PC-3 (cell line): ENCODE results near the gene CRYGB. TPM values are rescaled to one million over a fixed set of nuclear protein-coding genes. Genes with fewer than 3 reads are reported as not detected.
"Not testable (repeated sequence)": the region's sequence is repeated elsewhere in the genome, so short reads cannot be mapped to it uniquely, and the experiment has no call there.

ENCODE experiments used
- ATAC-seq: fragments of 200-7000 bp; cut with Tn5 transposase; 2 replicates; pipeline ENCODE4 v1.9.1; 2020; ENCODE audit warnings: mild to moderate bottlenecking, moderate library complexity
- BruUV-seq: library from RNA; stranded (reverse); fragments of 400-500 nt; replicated peaks from 2 replicates; lab custom pipeline; 2021; lab: Mats Ljungman, UMichigan
- CTCF ChIA-PET: fragments of 300-600 bp; sonication (Branson Sonifier 250); formaldehyde crosslinking; loops from one replicate; lab custom pipeline; 2022; ENCODE audit warnings: antibody characterized with exemption; lab: Charles Lee
- POLR2A ChIA-PET: fragments of 300-600 bp; sonication (Branson Sonifier 250); formaldehyde crosslinking; loops from one replicate; lab custom pipeline; 2022; ENCODE audit warnings: antibody characterized with exemption; ENCODE audit not compliant: unreplicated experiment; lab: Charles Lee
- DNase-seq: peaks from one replicate; pipeline ENCODE4 v3.0.0-alpha.2; 2015
- H2AFZ ChIP-seq: fragments of 300-600 bp; sonication (generic); 2 replicates; pipeline ENCODE4 v1.6.0; 2016; ENCODE audit warnings: antibody characterized with exemption, low read length
- H3F3A ChIP-seq: fragments of 300-600 bp; sonication (generic); one replicate; pipeline ENCODE4 v1.6.0; 2017; ENCODE audit warnings: antibody characterized with exemption, low read length, control low read depth, mild to moderate bottlenecking; ENCODE audit not compliant: unreplicated experiment
- H3K27ac ChIP-seq: fragments of 300-600 bp; sonication (generic); 2 replicates; pipeline ENCODE4 v1.5.1; 2016; ENCODE audit warnings: mild to moderate bottlenecking, low read length
- H3K27me3 ChIP-seq: fragments of 300-600 bp; sonication (generic); 2 replicates; pipeline ENCODE4 v1.6.1; 2016; ENCODE audit warnings: low read length, mixed read lengths
- H3K36me3 ChIP-seq: fragments of 300-600 bp; sonication (generic); 2 replicates; pipeline ENCODE4 v1.6.1; 2016; ENCODE audit warnings: low read depth, mixed run types, low read length, mixed read lengths
- H3K4me1 ChIP-seq: fragments of 300-600 bp; sonication (generic); 2 replicates; pipeline ENCODE4 v1.5.1; 2016; ENCODE audit warnings: low read length; ENCODE audit not compliant: insufficient read depth
- H3K4me2 ChIP-seq: fragments of 300-600 bp; sonication (generic); 2 replicates; pipeline ENCODE4 v1.6.0; 2016; ENCODE audit warnings: low read length
- H3K4me3 ChIP-seq: fragments of 300-600 bp; sonication (generic); 2 replicates; pipeline ENCODE4 v1.5.1; 2016; ENCODE audit warnings: mild to moderate bottlenecking, low read length, mixed read lengths
- H3K79me2 ChIP-seq: fragments of 300-600 bp; sonication (generic); 2 replicates; pipeline ENCODE4 v1.6.1; 2017; ENCODE audit warnings: low read length, mixed read lengths
- H3K9ac ChIP-seq: fragments of 300-600 bp; sonication (generic); 2 replicates; pipeline ENCODE4 v1.6.0; 2016; ENCODE audit warnings: mild to moderate bottlenecking, low read length
- H3K9me2 ChIP-seq: fragments of 300-600 bp; sonication (generic); replicated peaks from 2 replicates; pipeline ENCODE4 v1.6.1; 2016; ENCODE audit warnings: mixed run types, low read length, mixed read lengths
- H3K9me3 ChIP-seq: fragments of 300-600 bp; sonication (generic); 2 replicates; pipeline ENCODE4 v1.6.1; 2016; ENCODE audit warnings: low read length, mixed read lengths
- H4K20me1 ChIP-seq: fragments of 300-600 bp; sonication (generic); 2 replicates; pipeline ENCODE4 v1.6.1; 2016; ENCODE audit warnings: low read length, mixed read lengths
- CTCF ChIP-seq: fragments of 300-600 bp; sonication (generic); conservative IDR thresholded peaks from 2 replicates; pipeline ENCODE4 v1.5.1; 2017; ENCODE audit warnings: antibody characterized with exemption, low read depth, mild to moderate bottlenecking, low read length
- EZH2 ChIP-seq: fragments of 300-600 bp; sonication (generic); IDR thresholded peaks from one replicate; pipeline ENCODE4 v1.6.1; 2017; ENCODE audit warnings: antibody characterized with exemption, mild to moderate bottlenecking, low read length; ENCODE audit not compliant: unreplicated experiment
- EZH2phosphoT487 ChIP-seq: fragments of 300-600 bp; sonication (generic); IDR thresholded peaks from 2 replicates; pipeline ENCODE4 v1.6.1; 2018; ENCODE audit warnings: mild to moderate bottlenecking, antibody characterized with exemption, low read length, borderline replicate concordance
- intact Hi-C: fragments of 100-400 bp; cut with micrococcal nuclease; formaldehyde crosslinking; loops from 2 replicates; pipeline ENCODE4 v1.9.0; 2023
- total RNA-seq: library from RNA; depleted of rRNA; stranded (reverse); fragments of >200 nt; gene quantifications from 2 replicates; pipeline ENCODE4 v1.2.3, GENCODE V29; 2014

CRYGB gene
- total RNA-seq, 1 experiment from 2014 or later: not detected

GRCh38 chr2:208139447-208139846, 6.5 kb downstream of the CRYGB start:
- BruUV-seq: no TSS peak
- Histone ChIP-seq H3F3A (no peaks in the 10 kb centered on the region), H3K36me3 (no peaks in the 10 kb centered on the region), H3K79me2 (no peaks in the 10 kb centered on the region), H3K4me2 (no peak overlapping the region), H2AFZ (no peak overlapping the region), H3K9ac (no peak overlapping the region), H3K27me3 (no peaks in the 10 kb centered on the region), H4K20me1 (no peaks in the 10 kb centered on the region), H3K9me2 (no peaks in the 10 kb centered on the region), H3K9me3 (no peaks in the 10 kb centered on the region), H3K4me1 (peaks cover 13% of the 10 kb centered on the region), H3K4me3 (no peak overlapping the region), H3K27ac (no peak overlapping the region)
- intact Hi-C loops: no loop called here
- no peak for TF ChIP-seq EZH2
- no peak for TF ChIP-seq EZH2phosphoT487
- no peak for TF ChIP-seq CTCF
- ChIA-PET POLR2A (no interaction called here), CTCF (no interaction called here)
- DNase-seq (no peak), ATAC-seq (no peak)

- H3K27me3 ChIP-seq, H3K4me3 ChIP-seq, H3K27ac ChIP-seq, BruUV-seq, H2AFZ ChIP-seq, H3K9me2 ChIP-seq, ATAC-seq, POLR2A ChIA-PET, H3F3A ChIP-seq, DNase-seq, H3K4me2 ChIP-seq, H3K9ac ChIP-seq, H3K79me2 ChIP-seq, H3K36me3 ChIP-seq, H4K20me1 ChIP-seq, CTCF ChIA-PET, H3K9me3 ChIP-seq, intact Hi-C loops: not testable (repeated sequence)
- peaks cover 13% of the 10 kb centered on the region for H3K4me1 ChIP-seq
Measured at GRCh38 chr2:208138334-208138733, 7.6 kb downstream of the CRYGB start.

GRCh38 chr2:208136716-208137094, 9.3 kb downstream of the CRYGB start:
- Histone ChIP-seq H3K27me3 (no peaks in the 10 kb centered on the region), H3K27ac (no peak overlapping the region), H3K36me3 (no peaks in the 10 kb centered on the region), H2AFZ (no peak overlapping the region), H4K20me1 (no peaks in the 10 kb centered on the region), H3F3A (no peaks in the 10 kb centered on the region), H3K4me3 (no peak overlapping the region), H3K9me2 (no peaks in the 10 kb centered on the region), H3K4me2 (no peak overlapping the region), H3K79me2 (no peaks in the 10 kb centered on the region), H3K9me3 (no peaks in the 10 kb centered on the region), H3K9ac (no peak overlapping the region), H3K4me1 (peaks cover 13% of the 10 kb centered on the region)
- TF ChIP-seq EZH2 (no peak), CTCF (no peak), EZH2phosphoT487 (no peak)
- ChIA-PET CTCF (no interaction called here), POLR2A (no interaction called here)
- BruUV-seq: no TSS peak
- ATAC-seq: no peak
- DNase-seq: no peak
- intact Hi-C loops: no loop called here
